Endometrial microvascular endothelial cells (primary cell): ENCODE results near the gene KIAA1328. TPM values are rescaled to one million over a fixed set of nuclear protein-coding genes. Genes with fewer than 3 reads are reported as not detected.

ENCODE experiments used
- in situ Hi-C: cut with HindIII; loops from 2 replicates; pipeline ENCODE4 v1.10.0; 2017; ENCODE audit warnings: low sequenced_read_pairs, low pct_unique_long_range_greater_than_20kb; ENCODE audit errors: inconsistent ontology term
- total RNA-seq: library from RNA; depleted of rRNA; stranded (reverse); fragments of >200 nt; gene quantifications from one replicate; pipeline ENCODE4 v1.2.3, GENCODE V29; 2015; ENCODE audit errors: inconsistent ontology term

The KIAA1328 gene
- total RNA-seq, 1 donor from 2014 or later, result 5.4 TPM

GRCh38 chr18:37170984-37171383 lies 342.1 kb downstream of the KIAA1328 start:
- in situ Hi-C loops, result no loop called here

GRCh38 chr18:37173384-37173783 lies 344.5 kb downstream of the KIAA1328 start:
- in situ Hi-C loops, result no loop called here

- in situ Hi-C loops, result no loop called here
Observed at GRCh38 chr18:37175727-37176620, 347.0 kb downstream of the KIAA1328 start.

- in situ Hi-C loops, result no loop called here
Observed at GRCh38 chr18:37176621-37176934, 347.7 kb downstream of the KIAA1328 start.

GRCh38 chr18:37179384-37179783 lies 350.5 kb downstream of the KIAA1328 start:
- in situ Hi-C loops, result no loop called here

GRCh38 chr18:37180086-37180485 lies 351.2 kb downstream of the KIAA1328 start:
- in situ Hi-C loops, result no loop called here

- in situ Hi-C loops, result no loop called here
Observed at GRCh38 chr18:37182340-37183135, 353.6 kb downstream of the KIAA1328 start.

GRCh38 chr18:37184209-37184868 lies 355.4 kb downstream of the KIAA1328 start:
- in situ Hi-C loops, result no loop called here

GRCh38 chr18:37188016-37188791 lies 359.3 kb downstream of the KIAA1328 start:
- in situ Hi-C loops, result no loop called here

GRCh38 chr18:37199741-37200140 lies 370.8 kb downstream of the KIAA1328 start:
- in situ Hi-C loops, result no loop called here

- in situ Hi-C loops, result no loop called here
Observed at GRCh38 chr18:37207343-37207742, 378.4 kb downstream of the KIAA1328 start.

- in situ Hi-C loops, result no loop called here
Observed at GRCh38 chr18:37210781-37211180, 381.9 kb downstream of the KIAA1328 start.

- in situ Hi-C loops, result no loop called here
Observed at GRCh38 chr18:37218022-37218590, 389.2 kb downstream of the KIAA1328 start.

- in situ Hi-C loops, result no loop called here
Observed at GRCh38 chr18:37219257-37219656, 390.3 kb downstream of the KIAA1328 start.

GRCh38 chr18:37222354-37222998 lies 393.5 kb downstream of the KIAA1328 start:
- in situ Hi-C loops, result no loop called here

- in situ Hi-C loops, result no loop called here
Observed at GRCh38 chr18:37222999-37223378, 394.1 kb downstream of the KIAA1328 start.

- in situ Hi-C loops, result no loop called here
Observed at GRCh38 chr18:37225279-37225678, 396.4 kb downstream of the KIAA1328 start.

GRCh38 chr18:37230768-37231167 lies 401.8 kb downstream of the KIAA1328 start:
- in situ Hi-C loops, result no loop called here
